ENCODE data around the gene NAA80. TPM values are rescaled to one million over a fixed set of nuclear protein-coding genes. Genes with fewer than 3 reads are reported as not detected.
A peak's percentile ranks its signal among the peaks of the same experiment; 100 is the strongest.

NAA80 gene
- total and polyA plus RNA-seq, 2 of the 8 experiments (the other 6 are each of a cell fraction or from before 2014, with no cell fraction given), result 11.3 to 16.7 TPM

DNA sequence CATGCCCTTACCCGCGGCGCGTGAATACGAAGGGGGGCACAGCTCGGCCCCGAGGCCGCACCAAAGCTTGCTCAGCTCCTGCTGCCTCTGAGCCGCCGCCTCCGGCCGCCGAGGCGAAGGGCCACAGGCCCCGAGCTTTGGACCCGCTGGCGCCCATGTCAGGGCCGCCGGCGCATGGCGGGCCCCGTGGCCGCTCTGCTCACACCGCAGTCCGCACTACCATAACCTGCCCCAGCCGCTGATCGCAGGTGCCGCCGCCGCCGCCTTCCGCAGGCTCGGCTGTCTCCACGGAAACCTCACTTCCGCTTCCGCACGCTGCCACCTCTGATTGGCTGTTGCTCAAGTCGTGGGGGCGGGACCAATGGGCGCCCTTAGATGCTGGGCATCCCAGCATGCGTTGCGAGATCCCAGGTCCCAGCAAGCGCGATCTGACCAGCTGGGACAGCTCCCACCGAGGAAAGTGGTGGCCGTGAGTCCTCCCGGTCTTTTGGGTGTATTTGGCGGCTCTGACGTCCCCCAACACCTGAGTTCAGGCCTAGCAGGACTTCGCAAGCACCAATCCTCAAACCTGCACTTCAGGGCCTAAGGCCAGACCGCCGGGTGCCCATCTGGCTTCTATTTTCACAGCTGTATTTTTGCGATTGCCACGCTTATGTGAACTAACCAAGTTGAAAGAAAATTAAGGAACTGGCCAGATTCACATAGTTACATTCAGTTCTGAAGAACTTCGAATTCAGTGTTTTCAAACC lies 28.9 kb upstream of the NAA80 start, which contains the start of gene TUSC2 (continued):
- TF ChIP-seq BACH1 (IDR thresholded peaks at IDR 0.05; ENCODE audit: low read length), result no peak
- peak; percentile 44; the same call in 1 of the 2 replicates for TF ChIP-seq POLR2AphosphoS5 (IDR thresholded peaks at IDR 0.05; ENCODE audit: low read depth, low read length)
- TF ChIP-seq SP4 (IDR thresholded peaks at IDR 0.05; ENCODE audit: low read length), result no peak
- no peak for TF ChIP-seq KDM1A (IDR thresholded peaks at IDR 0.05; ENCODE audit: borderline replicate concordance, low read length)
- no peak for TF ChIP-seq CBX8 (IDR thresholded peaks at IDR 0.05; ENCODE audit: borderline replicate concordance, low read depth, low read length)
- TF ChIP-seq SUZ12 (IDR thresholded peaks at IDR 0.05; ENCODE audit: low read length), result no peak
- TF ChIP-seq BCL11A (IDR thresholded peaks at IDR 0.05; ENCODE audit: low read depth in 2 of 2, low read length in 2 of 2), result no peak
- no peak for TF ChIP-seq SP2 (IDR thresholded peaks at IDR 0.05; ENCODE audit: low read length)
- peak; percentile 91 for TF ChIP-seq GABPA (IDR thresholded peaks at IDR 0.05; ENCODE audit: borderline replicate concordance, insufficient read depth, low read length)
- TF ChIP-seq YY1 (IDR thresholded peaks at IDR 0.05; ENCODE audit: low read depth, low read length), result no peak
- TF ChIP-seq NRF1 (IDR thresholded peaks at IDR 0.05; ENCODE audit: low read depth, low read length), result no peak
- no peak for TF ChIP-seq EZH2 (IDR thresholded peaks at IDR 0.05; ENCODE audit: low read depth, low read length, severe bottlenecking)
- TF ChIP-seq SIX5 (IDR thresholded peaks at IDR 0.05; ENCODE audit: low read depth, low read length), result no peak

All from H1 (cell line).